HG02852 (cell line): ENCODE results near the gene C8A.

ENCODE experiments used
- ATAC-seq: cut with Tn5 transposase; IDR thresholded peaks from one replicate; pipeline ENCODE4 v1.9.1; 2021; ENCODE audit warnings: mild to moderate bottlenecking, moderate library complexity; ENCODE audit not compliant: unreplicated experiment

C8A gene

DNA sequence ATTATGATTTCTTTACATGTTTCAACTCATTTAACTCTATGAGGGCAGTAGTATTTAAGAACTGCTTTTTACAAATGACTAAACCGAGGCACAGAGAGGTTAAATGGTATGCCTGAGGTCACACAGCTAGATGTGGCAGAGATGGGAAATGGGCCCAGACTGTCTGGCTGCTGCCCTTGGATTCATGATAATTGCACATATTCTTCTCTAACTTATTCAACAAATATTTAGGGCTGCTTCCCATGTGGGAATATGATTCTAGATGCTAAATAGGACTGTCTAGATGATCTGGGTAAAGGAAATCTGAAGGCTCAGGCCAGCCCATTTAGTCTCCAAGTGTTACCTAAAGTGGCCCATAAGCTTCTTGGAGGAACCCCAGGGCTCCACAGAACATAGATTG is 26.2 kb downstream of the C8A start:
- no peak for ATAC-seq

DNA sequence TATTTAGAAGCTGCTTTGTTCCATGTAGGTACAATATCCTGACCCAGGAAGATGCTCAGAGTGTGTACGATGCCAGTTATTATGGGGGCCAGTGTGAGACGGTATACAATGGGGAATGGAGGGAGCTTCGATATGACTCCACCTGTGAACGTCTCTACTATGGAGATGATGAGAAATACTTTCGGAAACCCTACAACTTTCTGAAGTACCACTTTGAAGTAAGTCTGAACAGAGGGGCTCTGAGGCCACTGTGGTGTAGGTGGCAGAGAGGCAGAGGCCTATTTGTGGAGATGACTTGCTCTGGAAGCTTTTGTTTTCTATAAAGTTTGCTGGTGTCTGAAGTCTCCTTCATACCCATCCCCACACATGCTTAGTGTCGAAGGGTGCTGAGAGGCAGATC is 26.8 kb downstream of the C8A start:
- no peak for ATAC-seq

DNA sequence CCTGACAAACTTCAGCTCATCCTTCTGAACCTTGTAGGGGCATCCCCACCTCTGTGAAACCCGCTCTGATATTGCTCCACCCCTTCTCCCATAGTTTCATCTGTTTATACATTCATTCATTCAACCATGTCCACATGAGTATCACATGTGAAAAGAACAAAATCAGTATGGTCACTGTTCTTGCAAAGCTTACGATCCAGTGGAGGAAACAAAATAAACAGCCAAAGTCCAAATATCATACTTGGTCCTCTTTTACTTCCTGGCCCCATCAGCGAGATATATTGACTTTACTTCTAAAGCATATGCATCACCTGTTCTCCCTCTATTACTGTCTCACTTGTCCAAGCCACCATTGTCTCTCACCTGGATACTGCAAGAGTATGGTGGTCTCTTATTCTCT is 35.6 kb downstream of the C8A start:
- ATAC-seq: no peak

DNA sequence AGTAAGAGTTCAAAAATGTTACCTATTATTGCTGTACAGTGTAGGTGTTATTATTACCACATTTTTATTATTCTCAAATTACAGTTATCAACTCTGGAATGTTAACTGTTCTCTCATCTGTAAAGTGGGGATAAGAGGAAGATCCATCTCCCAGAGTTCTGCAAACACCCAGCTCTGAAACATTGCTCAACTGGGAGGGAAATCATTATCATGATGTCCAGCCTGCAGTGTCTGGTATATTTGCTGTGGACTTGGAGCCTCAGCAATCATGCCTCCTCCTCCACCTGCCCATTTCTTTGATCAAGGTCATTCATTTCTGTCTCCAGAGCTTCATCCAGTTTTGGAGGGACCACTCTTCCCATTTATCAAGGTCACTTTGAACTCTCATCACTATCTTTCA is 39.4 kb downstream of the C8A start:
- ATAC-seq: no peak

DNA sequence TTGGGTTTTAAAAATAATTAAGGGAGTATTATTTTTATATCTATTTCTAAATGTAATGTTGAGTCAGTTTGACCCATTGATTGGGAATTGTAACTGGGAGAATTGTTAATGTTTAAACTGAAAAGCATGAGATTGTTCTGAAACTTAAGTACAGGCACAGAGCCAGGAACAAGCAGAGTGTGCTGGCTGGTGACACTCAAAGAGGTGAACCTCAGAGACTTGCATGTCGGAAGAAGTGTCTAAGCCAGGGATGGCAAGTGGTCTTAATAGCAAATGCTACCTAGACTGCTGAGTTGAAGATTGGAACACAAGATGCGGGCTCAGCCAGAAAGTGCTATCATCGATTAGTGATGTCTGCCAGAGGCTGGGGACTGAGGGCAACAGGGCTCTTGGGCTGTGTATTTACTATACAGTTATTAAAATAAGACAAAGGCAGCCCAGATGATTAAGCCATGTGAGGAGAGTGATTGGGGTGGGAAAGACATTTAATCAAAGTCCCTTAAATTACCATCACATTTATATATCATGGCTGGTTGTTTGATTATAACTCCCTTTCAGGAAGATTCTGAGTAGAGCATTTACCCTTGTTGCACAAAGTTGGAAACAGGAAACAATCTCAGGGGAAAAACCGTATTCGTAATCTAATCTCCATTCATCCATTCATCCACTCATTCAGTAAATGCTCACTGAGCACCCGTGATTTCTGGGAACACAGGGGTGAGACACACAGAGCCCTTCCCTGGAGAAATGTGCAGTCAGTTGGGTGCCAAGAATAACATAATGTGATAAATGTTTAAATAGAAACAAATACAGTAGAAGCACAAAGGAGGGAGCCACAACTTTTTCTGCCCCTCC is 42.8 kb downstream of the C8A start:
- ATAC-seq: no peak

DNA sequence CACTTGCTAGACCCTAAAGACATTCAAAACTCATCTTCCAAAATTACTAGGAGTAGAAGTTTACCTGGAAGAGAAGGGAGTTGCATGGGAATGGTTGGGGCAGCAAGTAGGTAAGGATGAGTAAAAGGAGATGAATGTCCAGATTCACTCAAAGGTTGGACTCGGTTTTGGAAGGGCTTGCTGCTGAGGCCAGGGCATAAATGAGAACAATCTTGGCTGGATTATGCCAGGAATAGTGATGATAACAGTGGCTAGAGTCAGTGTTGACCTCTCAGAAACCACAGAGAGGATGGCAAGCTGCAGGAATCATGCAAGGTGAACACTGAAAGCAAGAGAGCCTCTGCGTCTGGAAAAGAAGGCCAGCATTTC is 43.4 kb downstream of the C8A start:
- no peak for ATAC-seq

DNA sequence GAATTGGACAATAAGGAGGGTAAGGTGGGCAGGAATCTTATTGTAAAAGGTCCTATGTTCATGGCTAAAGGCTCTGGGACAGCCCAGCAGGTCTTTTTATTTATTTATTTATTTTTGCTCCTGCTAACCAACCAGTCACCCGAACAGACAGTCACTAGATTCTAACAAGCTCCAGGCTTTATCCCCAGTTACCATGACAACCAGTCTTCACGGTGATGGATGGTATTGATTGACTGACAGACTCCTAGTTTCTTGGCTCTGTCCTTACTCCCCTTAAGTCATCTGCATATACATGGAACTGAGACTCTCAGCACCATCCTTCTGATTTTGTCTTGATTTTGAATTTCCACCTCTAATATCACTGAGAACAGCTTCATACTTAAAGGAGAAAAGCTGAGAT is 44.3 kb downstream of the C8A start:
- no peak for ATAC-seq

DNA sequence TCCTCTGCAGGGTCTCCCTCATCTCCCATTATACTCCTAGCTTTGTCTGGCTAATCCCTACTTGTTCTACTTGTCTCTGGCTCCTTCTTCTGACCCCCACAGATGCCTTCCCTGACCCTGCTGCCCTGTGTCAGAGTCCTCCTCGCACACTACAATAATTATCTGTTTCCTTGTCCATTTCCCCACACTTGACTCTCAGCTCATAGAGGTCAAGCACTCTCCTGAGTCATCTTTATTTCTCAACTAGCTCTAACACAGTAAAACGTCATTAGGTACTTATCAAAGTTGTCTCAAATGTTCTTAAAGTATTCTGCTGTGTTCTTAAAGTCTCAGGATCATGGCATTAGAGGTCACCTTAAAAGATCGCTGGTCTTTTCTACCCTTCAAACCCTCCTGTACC is 47.1 kb downstream of the C8A start:
- ATAC-seq: no peak

DNA sequence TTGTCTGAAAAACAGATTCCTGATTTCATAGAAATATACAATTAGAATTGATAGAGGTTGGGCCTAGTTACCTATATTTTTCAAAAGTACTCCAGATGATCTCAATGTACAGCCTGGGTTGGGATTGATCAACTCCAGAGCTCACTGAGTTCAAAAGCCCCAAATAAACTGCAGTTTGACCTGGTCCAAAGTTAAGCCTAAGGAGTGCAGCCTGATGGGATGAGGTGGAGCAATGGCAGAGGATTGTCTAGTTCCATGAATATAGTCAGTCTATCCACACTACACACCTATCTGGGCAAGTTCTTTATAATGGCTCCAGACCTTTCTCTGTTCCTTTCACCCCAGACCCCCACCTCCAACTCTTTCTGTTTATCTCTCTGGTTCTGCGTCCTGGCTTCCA is 49.2 kb downstream of the C8A start:
- no peak for ATAC-seq

DNA sequence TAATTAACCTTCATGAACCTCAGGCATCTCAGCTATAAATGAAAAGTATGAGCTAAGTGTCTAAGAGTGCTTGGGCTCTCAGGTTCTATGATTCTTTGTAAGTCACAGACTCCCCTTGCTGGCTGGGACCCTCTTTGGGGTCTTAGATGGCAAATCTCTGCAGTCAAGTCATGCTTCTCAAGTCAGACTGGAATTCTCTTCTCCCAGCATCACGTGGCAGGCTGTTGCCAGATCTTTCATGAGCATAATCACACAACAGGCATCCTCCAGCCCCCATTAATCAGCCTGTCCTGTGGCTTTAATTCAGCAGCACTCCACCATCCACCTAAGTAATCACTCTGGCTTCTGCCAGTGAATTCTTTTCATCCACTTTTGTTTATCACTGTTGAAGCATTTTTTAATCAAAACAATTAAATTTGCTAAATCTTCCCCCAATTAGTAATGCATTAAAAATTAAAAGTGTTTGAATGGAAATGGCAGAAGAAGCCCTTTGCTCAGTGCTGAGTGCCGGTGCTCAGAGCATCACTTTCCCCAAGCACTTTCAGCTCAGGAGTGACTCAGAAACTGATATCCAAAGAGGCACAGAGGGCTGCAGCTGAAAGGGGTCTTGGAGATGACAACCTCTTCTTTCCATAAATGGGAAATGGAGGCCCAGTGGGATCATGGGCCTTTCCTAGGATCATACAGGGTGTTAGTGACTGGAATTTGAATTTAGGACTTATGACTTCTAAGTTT is 50.2 kb downstream of the C8A start:
- ATAC-seq: no peak

DNA sequence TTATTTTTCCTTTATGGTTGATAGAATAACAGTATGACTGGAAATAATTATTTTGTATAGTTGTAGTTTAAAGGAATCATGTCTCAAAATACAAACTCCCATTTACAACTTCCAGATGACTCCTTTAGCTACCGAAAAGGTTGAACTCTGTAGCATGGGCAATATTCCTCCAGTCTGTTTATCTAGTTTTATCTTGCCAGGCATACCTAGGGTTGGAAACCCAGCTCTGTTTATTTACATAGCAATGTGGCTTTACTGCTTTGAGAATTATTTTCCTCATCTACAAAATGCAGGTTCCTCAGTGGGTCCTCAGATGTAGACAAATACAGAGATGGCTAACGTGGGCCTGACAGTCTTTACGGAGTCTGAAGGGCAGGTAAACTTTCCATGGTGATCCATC is 51.1 kb downstream of the C8A start:
- ATAC-seq: no peak

DNA sequence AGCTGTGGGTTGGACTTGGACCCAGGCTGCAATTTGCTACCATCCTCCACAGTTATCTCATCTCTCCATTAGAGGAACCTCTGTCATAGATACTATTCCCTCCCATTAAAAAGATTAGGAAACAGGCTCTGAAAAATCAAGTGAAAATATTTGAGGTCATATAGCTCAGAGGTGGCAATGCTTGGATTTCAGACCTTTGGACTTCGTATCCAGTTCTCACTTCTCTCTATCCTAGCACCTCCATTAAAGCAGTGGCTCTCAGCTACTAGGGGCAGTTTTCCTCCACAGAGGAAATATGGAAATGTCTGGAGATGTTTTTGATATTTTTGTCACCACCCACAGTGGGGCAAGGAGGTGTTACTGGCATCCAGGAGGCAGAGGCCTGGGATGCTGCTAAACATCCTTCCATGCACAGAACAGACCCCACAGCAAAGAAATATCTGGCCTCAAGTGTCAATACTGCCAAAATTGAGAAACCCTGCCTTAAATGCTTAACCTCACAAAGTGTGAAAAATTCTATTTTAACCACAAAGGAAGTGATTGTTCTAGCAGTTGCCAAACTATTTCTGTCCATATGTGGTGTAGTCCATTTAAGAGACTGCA is 54.1 kb downstream of the C8A start:
- ATAC-seq: no peak

DNA sequence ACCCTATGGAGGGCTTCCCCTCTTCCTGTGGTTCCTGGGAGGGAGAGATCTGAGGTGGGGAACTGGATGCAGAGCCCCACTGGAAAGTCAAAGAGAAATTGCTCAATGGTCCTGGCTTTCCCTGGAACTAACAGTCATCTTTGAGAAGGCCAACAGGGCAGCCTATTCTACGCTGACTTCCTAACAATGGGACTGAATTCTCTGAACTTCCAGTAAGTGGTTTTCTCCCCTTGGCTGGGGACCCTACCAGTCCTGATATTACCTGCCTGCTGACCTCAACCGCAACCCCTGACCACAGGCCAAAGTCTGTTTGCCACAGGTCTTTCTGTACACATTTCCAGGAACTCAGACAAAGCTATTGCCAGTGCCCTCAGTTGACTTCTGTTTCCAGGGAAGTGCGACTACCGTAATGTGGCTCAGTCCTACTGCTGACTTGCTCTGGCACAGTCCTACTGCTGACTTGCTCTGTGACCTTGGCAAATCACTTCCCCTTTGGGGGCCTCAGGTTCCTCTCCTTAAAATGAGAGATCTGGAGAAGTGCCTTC is 55.9 kb downstream of the C8A start:
- ATAC-seq: no peak

DNA sequence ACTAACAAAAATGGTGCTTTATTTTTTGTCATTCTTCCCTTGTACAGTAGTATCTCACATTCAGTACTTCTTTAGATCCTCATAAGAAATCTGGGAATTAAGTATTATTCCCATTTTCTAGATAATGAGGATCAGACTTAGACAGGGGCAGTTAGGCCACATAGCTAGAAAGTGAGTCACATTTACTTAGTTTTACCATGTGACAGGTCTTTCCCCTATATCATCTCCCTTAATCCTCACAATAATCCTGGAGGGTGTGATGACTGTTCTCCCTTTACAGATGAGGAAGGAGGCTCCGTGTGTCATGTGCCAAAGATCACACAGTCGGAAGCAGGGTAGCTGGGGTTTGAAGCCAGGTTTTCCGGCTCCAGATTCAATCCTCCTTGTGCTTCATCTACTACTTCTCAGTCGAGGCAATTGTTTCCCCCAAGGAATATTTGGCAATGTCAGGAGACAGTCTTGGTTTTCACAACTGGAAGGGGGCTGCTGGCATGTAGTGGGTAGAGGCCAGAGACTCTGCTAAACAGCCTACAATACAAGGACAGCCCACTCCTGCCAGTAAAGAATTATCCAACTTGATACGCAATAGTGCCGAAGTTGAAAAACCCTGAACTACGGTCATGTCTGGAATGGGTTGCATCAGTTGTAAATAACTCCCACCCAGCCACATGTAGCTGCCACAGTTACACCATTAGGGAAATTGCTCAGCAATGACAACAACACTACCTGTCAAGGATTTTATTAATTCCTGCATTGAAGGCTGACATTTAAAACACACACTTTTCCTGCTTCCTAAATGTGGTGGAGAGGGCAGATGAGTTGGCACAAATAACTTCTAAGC is 56.7 kb downstream of the C8A start:
- no peak for ATAC-seq

DNA sequence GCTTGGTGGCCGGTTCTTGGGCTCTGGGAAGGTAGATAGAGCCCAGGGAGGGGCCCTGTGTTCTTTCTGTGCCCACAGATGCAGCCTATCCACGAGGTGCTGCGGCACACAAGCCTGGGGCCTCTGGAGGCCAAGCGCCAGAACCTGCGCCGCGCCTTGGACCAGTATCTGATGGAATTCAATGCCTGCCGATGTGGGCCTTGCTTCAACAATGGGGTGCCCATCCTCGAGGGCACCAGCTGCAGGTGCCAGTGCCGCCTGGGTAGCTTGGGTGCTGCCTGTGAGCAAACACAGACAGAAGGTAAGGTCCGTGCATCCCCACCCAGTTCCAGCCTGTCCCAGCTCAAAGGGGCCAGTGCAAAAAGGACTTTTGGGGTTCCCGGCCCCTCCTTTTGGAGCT is 57.7 kb downstream of the C8A start:
- ATAC-seq: no peak

DNA sequence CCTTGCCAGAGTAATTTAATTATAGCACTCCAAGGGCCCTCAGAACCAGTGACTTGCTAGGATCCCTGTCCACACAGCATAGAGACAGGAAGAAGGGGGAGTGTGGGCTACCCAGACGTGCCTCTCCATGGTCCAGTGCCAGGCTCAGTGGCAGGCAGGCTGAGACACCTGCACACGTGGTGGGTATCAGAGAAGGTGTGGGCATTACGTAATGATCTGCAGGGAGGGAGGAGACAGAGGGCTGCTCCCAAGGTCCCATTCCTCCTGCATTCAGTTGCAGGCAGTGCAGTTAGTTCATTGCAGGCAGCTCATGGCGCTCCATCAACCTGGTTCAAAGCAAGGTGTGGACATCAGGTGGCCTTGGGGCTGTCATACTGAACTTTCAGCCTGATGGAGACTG is 61.4 kb downstream of the C8A start:
- no peak for ATAC-seq

DNA sequence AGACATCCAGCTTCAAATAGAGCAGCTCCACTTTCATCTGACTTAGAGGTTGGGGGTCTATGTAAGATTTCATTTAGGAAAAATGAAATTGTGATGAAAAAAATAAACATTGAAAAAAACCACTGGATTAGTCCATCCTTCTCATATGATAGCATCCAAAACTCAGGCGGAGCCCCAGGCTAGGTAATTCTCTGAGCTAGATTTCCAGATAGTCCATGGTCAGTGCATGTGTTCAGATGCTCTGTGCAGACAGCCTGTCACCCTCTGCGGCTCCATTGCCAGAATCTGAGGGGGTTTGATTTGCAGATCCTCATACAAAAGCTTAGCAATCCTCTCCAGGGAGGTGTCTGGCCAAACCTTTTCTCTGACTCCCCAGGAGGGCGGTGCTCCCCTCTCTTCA is 62.0 kb downstream of the C8A start:
- no peak for ATAC-seq

DNA sequence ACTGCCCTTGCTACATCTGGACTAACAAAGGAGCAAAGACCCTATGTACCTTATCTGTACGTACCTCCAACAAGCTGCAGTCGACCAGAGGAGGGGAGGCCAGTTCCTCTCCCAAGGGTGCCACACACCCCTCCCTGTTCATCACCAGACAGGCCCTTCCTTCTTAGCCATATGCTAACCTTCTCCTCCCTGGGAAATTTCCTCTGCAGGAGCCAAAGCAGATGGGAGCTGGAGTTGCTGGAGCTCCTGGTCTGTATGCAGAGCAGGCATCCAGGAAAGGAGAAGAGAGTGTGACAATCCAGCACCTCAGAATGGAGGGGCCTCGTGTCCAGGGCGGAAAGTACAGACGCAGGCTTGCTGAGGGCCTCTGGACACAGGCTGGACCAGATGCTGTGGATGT is 62.8 kb downstream of the C8A start:
- no peak for ATAC-seq

DNA sequence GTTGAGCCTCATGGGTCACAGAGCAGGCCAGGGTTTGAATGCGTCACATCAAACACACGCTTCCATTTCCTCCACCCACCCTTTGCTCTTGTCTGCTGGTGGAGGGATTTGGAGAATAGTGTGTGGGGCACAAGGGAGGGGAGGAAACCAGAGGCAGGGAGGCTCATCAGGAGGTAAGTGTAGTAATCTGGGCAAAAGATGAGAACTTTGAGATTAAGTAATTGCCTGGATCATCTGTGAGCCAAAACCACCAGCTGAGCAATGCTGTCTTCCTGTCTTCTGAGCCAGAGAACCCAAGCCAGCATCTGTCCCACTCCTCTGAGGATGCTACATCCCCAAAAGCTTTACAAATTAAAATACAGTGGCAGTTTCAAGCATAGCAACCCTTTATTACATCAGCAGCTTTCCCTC is 66.0 kb downstream of the C8A start:
- ATAC-seq: no peak

DNA sequence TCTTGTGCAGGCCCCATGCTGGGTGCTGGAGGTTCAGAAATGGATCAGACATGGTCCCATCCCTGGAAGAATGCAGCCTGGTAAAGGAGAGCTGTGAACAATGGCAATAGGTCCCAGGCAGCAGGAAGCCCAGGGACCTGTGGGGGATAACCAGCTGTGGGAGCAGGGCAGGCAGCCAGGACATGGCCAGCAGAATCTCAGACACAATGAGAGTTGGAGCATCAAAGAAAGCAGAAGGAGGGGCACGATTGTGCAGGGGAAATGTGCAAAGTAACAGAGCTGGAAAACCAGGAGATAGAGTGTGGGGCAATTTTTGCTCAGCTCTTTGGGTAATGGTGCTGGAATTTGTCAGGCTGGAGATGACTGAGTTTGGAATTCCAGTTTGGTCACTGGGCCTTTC is 66.9 kb downstream of the C8A start:
- no peak for ATAC-seq

DNA sequence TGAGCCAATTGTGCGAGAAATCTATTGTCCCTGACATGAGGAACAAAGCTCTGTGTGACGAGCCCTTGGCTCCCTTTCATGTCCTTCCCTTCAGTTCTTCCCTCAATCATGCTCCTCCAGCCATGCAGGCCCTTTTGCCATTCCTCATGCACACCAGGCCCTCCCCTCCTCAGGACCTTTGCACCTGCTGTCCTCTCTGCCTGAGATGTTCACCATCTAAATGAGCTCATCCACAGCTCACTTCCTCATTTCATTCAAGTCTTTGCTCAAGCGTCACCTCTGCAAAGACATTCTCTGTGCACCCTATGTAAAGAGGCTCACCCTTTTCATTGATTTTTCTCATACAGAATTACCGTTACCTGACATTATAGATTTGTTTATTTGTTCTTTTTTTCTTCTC is 67.5 kb downstream of the C8A start:
- no peak for ATAC-seq
